Tibial artery (tissue), 4 donors: ENCODE results near the gene ABCC1.

Experiments used
- DNase-seq, 2 donors: peaks; one replicate each; pipeline ENCODE4 v3.0.0-alpha.2; 2019
- H3K27ac ChIP-seq, 2 donors: fragments of 200-600 bp; sonication (generic) in 1 of 2; 1 replicate in 1 of 2; 2 replicates in 1 of 2; pipeline ENCODE4 v1.5.1; 2018 to 2019; ENCODE audit warnings: mild to moderate bottlenecking in 1 of 2
- H3K27me3 ChIP-seq, 2 donors: fragments of 200-600 bp; sonication (generic) in 1 of 2; one replicate each; pipeline versions ENCODE4 v1.5.1 to v1.6.0; 2016 to 2019
- H3K36me3 ChIP-seq, 3 donors: fragments of 200-600 bp; sonication (generic) in 2 of 3; one replicate each; pipeline ENCODE4 v1.5.1; 2016 to 2019; ENCODE audit warnings: mild to moderate bottlenecking in 2 of 3
- H3K4me1 ChIP-seq, 4 donors: fragments of 200-600 bp; sonication (generic) in 2 of 4; 1 replicate in 3 of 4; 2 replicates in 1 of 4; pipeline ENCODE4 v1.5.1; 2016 to 2019
- H3K4me3 ChIP-seq, 2 donors: fragments of 200-600 bp; sonication (generic) in 1 of 2; 1 replicate in 1 of 2; 2 replicates in 1 of 2; pipeline ENCODE4 v1.5.1; 2018 to 2019; ENCODE audit warnings: mild to moderate bottlenecking in 2 of 2
- H3K9me3 ChIP-seq, 3 donors: fragments of 200-600 bp; sonication (generic) in 1 of 3; one replicate each; pipeline ENCODE4 v1.5.1; 2016 to 2019
- intact Hi-C: fragments of 100-400 bp; cut with DNase I; formaldehyde crosslinking; loops from one replicate; pipeline ENCODE4 v1.15.0; 2023; ENCODE audit warnings: low total_unique reads
- TF ChIP-seq, protein P1 (sequence below), 2 experiments: fragments of 200-600 bp in 1 of 2; fragments of 450-650 bp in 1 of 2; IDR thresholded peaks; one replicate each; pipeline ENCODE4 v1.5.1; 2017 to 2019; ENCODE audit warnings: antibody characterized with exemption in 2 of 2, mild to moderate bottlenecking in 1 of 2, moderate library complexity in 1 of 2

The ABCC1 gene

DNA sequence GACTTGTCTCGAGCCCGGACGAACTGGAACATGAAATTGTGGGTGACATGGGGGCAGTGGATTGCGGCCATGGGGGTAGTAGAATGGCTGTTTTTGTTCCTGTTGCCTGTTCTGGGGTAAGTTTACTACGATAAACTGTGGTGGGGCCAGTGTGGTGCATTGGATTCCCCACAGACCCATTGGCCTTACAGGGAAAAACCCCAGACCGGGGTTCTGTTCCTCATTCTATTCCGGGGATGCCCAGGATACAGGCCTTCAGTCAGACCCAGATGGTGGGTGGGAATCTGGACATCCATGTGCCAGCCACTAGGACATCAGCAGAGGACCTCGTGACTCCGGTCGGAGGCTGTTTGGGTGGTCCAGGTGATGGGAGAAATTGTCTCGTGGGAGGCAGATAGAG is 88.1 kb downstream of the ABCC1 start:
- H3K36me3 ChIP-seq: peaks cover 30 to 63% (median 43%) of the 10 kb centered on the region in 3 donors

DNA sequence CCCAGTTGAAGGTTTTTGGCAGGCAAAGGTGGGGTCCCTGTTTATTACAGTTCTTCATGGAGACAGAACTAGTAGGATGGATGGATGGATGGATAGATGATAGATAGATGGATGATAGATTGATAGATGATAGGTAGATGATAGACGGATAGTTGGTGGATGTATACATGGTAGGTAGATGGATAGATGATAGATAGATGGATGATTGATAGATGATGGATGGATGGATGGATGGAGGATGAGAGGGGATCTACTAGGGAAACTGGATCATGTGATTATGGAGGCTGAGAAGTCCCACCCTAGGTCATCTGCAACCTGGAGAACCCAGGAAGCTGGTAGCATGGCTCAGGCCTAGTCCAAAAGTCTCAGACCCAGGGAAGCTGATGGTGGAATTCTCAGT is 88.6 kb downstream of the ABCC1 start:
- TF ChIP-seq, protein P1, sequence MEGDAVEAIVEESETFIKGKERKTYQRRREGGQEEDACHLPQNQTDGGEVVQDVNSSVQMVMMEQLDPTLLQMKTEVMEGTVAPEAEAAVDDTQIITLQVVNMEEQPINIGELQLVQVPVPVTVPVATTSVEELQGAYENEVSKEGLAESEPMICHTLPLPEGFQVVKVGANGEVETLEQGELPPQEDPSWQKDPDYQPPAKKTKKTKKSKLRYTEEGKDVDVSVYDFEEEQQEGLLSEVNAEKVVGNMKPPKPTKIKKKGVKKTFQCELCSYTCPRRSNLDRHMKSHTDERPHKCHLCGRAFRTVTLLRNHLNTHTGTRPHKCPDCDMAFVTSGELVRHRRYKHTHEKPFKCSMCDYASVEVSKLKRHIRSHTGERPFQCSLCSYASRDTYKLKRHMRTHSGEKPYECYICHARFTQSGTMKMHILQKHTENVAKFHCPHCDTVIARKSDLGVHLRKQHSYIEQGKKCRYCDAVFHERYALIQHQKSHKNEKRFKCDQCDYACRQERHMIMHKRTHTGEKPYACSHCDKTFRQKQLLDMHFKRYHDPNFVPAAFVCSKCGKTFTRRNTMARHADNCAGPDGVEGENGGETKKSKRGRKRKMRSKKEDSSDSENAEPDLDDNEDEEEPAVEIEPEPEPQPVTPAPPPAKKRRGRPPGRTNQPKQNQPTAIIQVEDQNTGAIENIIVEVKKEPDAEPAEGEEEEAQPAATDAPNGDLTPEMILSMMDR (IDR thresholded peaks at IDR 0.05): no peak
- Histone ChIP-seq H3K36me3 (peaks cover 30 to 62% (median 43%) of the 10 kb centered on the region in 3 donors), H3K27ac (no peak overlapping the region), H3K27me3 (no peaks in the 10 kb centered on the region), H3K4me1 (peaks cover 0 to 11% (median 6%) of the 10 kb centered on the region in 4 donors), H3K9me3 (no peaks in the 10 kb centered on the region), H3K4me3 (no peak overlapping the region)
- intact Hi-C loops: no loop called here
- no peak for DNase-seq

More for the DNA sequence above, 88.1 kb downstream of the ABCC1 start:
- Histone ChIP-seq H3K27ac (no peak overlapping the region), H3K4me3 (no peak overlapping the region), H3K4me1 (peaks cover 0 to 11% (median 6%) of the 10 kb centered on the region in 4 donors), H3K27me3 (no peaks in the 10 kb centered on the region), H3K9me3 (no peaks in the 10 kb centered on the region)
- no peak for DNase-seq
- TF ChIP-seq, protein P1 (IDR thresholded peaks at IDR 0.05): no peak
- intact Hi-C loops: no loop called here

GRCh38 chr16:16038950-16039349 is 89.5 kb downstream of the ABCC1 start:
- intact Hi-C loops: no loop called here
- Histone ChIP-seq H3K36me3 (peaks cover 30 to 53% (median 44%) of the 10 kb centered on the region in 3 donors), H3K27me3 (no peaks in the 10 kb centered on the region), H3K4me3 (no peak overlapping the region), H3K27ac (no peak overlapping the region), H3K4me1 (peaks cover 0 to 11% (median 6%) of the 10 kb centered on the region in 4 donors), H3K9me3 (no peaks in the 10 kb centered on the region)
- no peak for DNase-seq
- TF ChIP-seq, protein P1 (IDR thresholded peaks at IDR 0.05): no peak

GRCh38 chr16:16041196-16041892 is 91.9 kb downstream of the ABCC1 start:
- H3K9me3 ChIP-seq: no peaks in the 10 kb centered on the region
- H3K27me3 ChIP-seq: no peaks in the 10 kb centered on the region
- no peak overlapping the region for H3K4me3 ChIP-seq
- DNase-seq: no peak
- peaks cover 38 to 60% (median 47%) of the 10 kb centered on the region in 3 donors for H3K36me3 ChIP-seq
- H3K27ac ChIP-seq: no peak overlapping the region
- intact Hi-C loops: no loop called here
- TF ChIP-seq, protein P1 (IDR thresholded peaks at IDR 0.05): no peak
- H3K4me1 ChIP-seq: peaks cover 0 to 11% (median 6%) of the 10 kb centered on the region in 4 donors

DNA sequence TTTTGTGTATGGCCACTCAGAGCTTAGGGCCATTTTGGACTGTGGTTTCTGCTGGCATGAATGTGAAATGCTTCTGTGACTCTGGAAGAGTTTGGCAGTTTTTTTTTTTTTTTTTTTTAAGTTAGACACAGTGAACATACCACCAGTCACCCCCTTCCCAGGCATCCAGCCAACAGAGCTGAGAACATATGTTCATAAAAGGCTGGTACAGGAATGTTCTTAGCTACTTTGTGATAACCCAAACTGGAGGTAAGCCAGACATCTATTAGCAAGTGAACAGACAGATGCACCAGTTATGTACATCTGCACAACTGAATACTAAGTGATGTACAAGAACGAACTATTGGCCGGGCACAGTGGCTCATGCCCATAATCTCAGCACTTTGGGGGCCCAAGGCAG is 92.7 kb downstream of the ABCC1 start:
- Histone ChIP-seq H3K27ac (no peak overlapping the region), H3K4me1 (peaks cover 0 to 11% (median 6%) of the 10 kb centered on the region in 4 donors), H3K27me3 (no peaks in the 10 kb centered on the region), H3K4me3 (no peak overlapping the region), H3K9me3 (no peaks in the 10 kb centered on the region), H3K36me3 (peaks cover 38 to 60% (median 47%) of the 10 kb centered on the region in 3 donors)
- TF ChIP-seq, protein P1 (IDR thresholded peaks at IDR 0.05): no peak
- no peak for DNase-seq
- intact Hi-C loops: no loop called here
